Measurements from ENCODE around the gene SPNS2. TPM values are rescaled to one million over a fixed set of nuclear protein-coding genes. Genes with fewer than 3 reads are reported as not detected.
"Not testable (repeated sequence)": the region's sequence is repeated elsewhere in the genome, so short reads cannot be mapped to it uniquely, and the experiment has no call there.

SPNS2 gene
- total RNA-seq, 1 experiment from 2014 or later, result 0.33 TPM

- Histone ChIP-seq H3K4me1 (ENCODE audit: insufficient read depth, low read length) (peaks cover 5% of the 10 kb centered on the region; the same call in 1 of the 2 replicates), H3K4ac (ENCODE audit: low read depth, low read length) (no peak overlapping the region), H3K4me2 (ENCODE audit: insufficient read depth, insufficient read length, low read length) (no peak overlapping the region), H2BK120ac (ENCODE audit: low read depth, low read length, poor library complexity, severe bottlenecking) (no peak overlapping the region), H3K9me3 (ENCODE audit: control insufficient read depth, low read depth, low read length) (no peaks in the 10 kb centered on the region), H4K5ac (ENCODE audit: insufficient read length, low read depth, low read length) (no peak overlapping the region), H3K79me1 (ENCODE audit: insufficient read depth, low read depth, low read length, poor library complexity, severe bottlenecking) (no peaks in the 10 kb centered on the region), H2BK15ac (ENCODE audit: low read depth, low read length) (no peak overlapping the region), H3K18ac (ENCODE audit: insufficient read length, low read depth, low read length) (peak overlapping the region; percentile 7), H3K23ac (ENCODE audit: insufficient read length, low read depth, low read length) (no peak overlapping the region), H3K9ac (ENCODE audit: extremely low read depth, insufficient read length, low read length) (no peak overlapping the region), H2BK5ac (ENCODE audit: insufficient read length, low read length) (no peak overlapping the region), H4K8ac (replicated peaks; ENCODE audit: insufficient read length, low read depth, low read length) (no peak overlapping the region), H2BK12ac (ENCODE audit: insufficient read length, low read depth, low read length) (no peak overlapping the region), H2AFZ (ENCODE audit: low read length) (no peak overlapping the region), H3K79me2 (ENCODE audit: insufficient read depth, low read length) (no peaks in the 10 kb centered on the region), H3K23me2 (ENCODE audit: insufficient read length, low read depth, low read length, poor library complexity, severe bottlenecking) (peaks cover 2% of the 10 kb centered on the region), H2AK5ac (ENCODE audit: insufficient read length, low read length) (no peak overlapping the region), H3K27ac (ENCODE audit: insufficient read length, low read depth, low read length) (no peak overlapping the region), H3K27me3 (ENCODE audit: insufficient read depth, low read length) (0 out of 2 replicates have a peak, but pooled peaks cover 2% of the 10 kb centered on the region), H4K20me1 (ENCODE audit: control insufficient read depth, insufficient read depth, insufficient read length) (no peaks in the 10 kb centered on the region), H2BK20ac (ENCODE audit: low read depth, low read length, poor library complexity, severe bottlenecking) (no peak overlapping the region), H3K56ac (ENCODE audit: insufficient read length, low read depth, low read length) (no peak overlapping the region), H3T11ph (ENCODE audit: low read length) (no peak overlapping the region), H3K14ac (ENCODE audit: insufficient read depth, low read length) (peak overlapping the region; percentile 63), H4K91ac (ENCODE audit: insufficient read length, low read depth, low read length) (no peak overlapping the region)
- H3K36me3 Mint-ChIP-seq (ENCODE audit: insufficient read depth in 1 of 3, low read depth in 3 of 3), result peaks cover 0 to 6% (median 0%) of the 10 kb centered on the region in 3 experiments; a peak in 1 of 7 replicates
- DNase-seq, result no peak
- peaks cover 22 to 46% of the 10 kb centered on the region in 2 experiments for H3K4me1 Mint-ChIP-seq
- peaks cover 0 to 3% of the 10 kb centered on the region in 2 experiments; a peak in 2 of 5 replicates for H3K9me3 Mint-ChIP-seq
- no CpG with 5 or more reads among the region's 8 CpGs for WGBS (ENCODE audit: extremely low coverage, insufficient read length, low lambda C conversion rate)
- peak overlapping the region in 1 of 3 experiments; percentile 34; a peak in 1 of 7 replicates for H3K27ac Mint-ChIP-seq
- H3K4me3 Mint-ChIP-seq, result no peak overlapping the region
- TF ChIP-seq CTCF (conservative IDR thresholded peaks at IDR 0.05), result no peak
- H3K27me3 Mint-ChIP-seq (ENCODE audit: low read depth), result peaks cover 22% of the 10 kb centered on the region
These were observed 78.8 kb downstream of the SPNS2 start for GRCh38 chr17:4577386-4577993.

GRCh38 chr17:4578349-4578748, 79.7 kb downstream of the SPNS2 start:
- H3K23me2 ChIP-seq (ENCODE audit: insufficient read length, low read depth, low read length, poor library complexity, severe bottlenecking); H3K18ac ChIP-seq (ENCODE audit: insufficient read length, low read depth, low read length); H3K4me2 ChIP-seq (ENCODE audit: insufficient read depth, insufficient read length, low read length); H3K4ac ChIP-seq (ENCODE audit: low read depth, low read length); H3K56ac ChIP-seq (ENCODE audit: insufficient read length, low read depth, low read length); H3K9me3 Mint-ChIP-seq; H3K9ac ChIP-seq (ENCODE audit: extremely low read depth, insufficient read length, low read length); H4K20me1 ChIP-seq (ENCODE audit: control insufficient read depth, insufficient read depth, insufficient read length); H4K5ac ChIP-seq (ENCODE audit: insufficient read length, low read depth, low read length); H2BK12ac ChIP-seq (ENCODE audit: insufficient read length, low read depth, low read length); H3K23ac ChIP-seq (ENCODE audit: insufficient read length, low read depth, low read length); DNase-seq; H4K8ac ChIP-seq (replicated peaks; ENCODE audit: insufficient read length, low read depth, low read length); H3K4me1 ChIP-seq (ENCODE audit: insufficient read depth, low read length); H2AFZ ChIP-seq (ENCODE audit: low read length); H2BK15ac ChIP-seq (ENCODE audit: low read depth, low read length); H3K9me3 ChIP-seq (ENCODE audit: control insufficient read depth, low read depth, low read length); H3K14ac ChIP-seq (ENCODE audit: insufficient read depth, low read length); H3K79me2 ChIP-seq (ENCODE audit: insufficient read depth, low read length); H3K27ac Mint-ChIP-seq; H2BK20ac ChIP-seq (ENCODE audit: low read depth, low read length, poor library complexity, severe bottlenecking); H2AK5ac ChIP-seq (ENCODE audit: insufficient read length, low read length); H3K4me3 Mint-ChIP-seq; H3K27ac ChIP-seq (ENCODE audit: insufficient read length, low read depth, low read length); H3K36me3 Mint-ChIP-seq (ENCODE audit: insufficient read depth in 1 of 3, low read depth in 3 of 3); H4K91ac ChIP-seq (ENCODE audit: insufficient read length, low read depth, low read length); H3K79me1 ChIP-seq (ENCODE audit: insufficient read depth, low read depth, low read length, poor library complexity, severe bottlenecking); H3K27me3 ChIP-seq (ENCODE audit: insufficient read depth, low read length); H2BK120ac ChIP-seq (ENCODE audit: low read depth, low read length, poor library complexity, severe bottlenecking); H2BK5ac ChIP-seq (ENCODE audit: insufficient read length, low read length); H3T11ph ChIP-seq (ENCODE audit: low read length): not testable (repeated sequence)
- Mint-ChIP-seq H3K27me3 (ENCODE audit: low read depth) (peaks cover 31% of the 10 kb centered on the region), H3K4me1 (peaks cover 27 to 53% of the 10 kb centered on the region in 2 experiments)
- WGBS (ENCODE audit: extremely low coverage, insufficient read length, low lambda C conversion rate), result no CpG with 5 or more reads among the region's 24 CpGs
